ENCODE data around the gene CD79B. TPM values are rescaled to one million over a fixed set of nuclear protein-coding genes. Genes with fewer than 3 reads are reported as not detected.

CD79B gene
- total and polyA plus RNA-seq, 11 donors = 2.2 to 16.2 (median 4.9) TPM

- no peak for DNase-seq
- 87 to 95% (median 91%) methylated on average over 9 of the region's 9 CpGs for WGBS, 4 donors
- Histone ChIP-seq H3K9me3 (no peaks in the 10 kb centered on the region), H3K4me1 (no peaks in the 10 kb centered on the region), H3K4me3 (no peak overlapping the region), H3K27me3 (no peaks in the 10 kb centered on the region), H3K27ac (no peak overlapping the region), H3K36me3 (no peaks in the 10 kb centered on the region)
- no peak for ATAC-seq
- intact Hi-C loops (cut with DNase I) = no loop called here
- TF ChIP-seq CTCF (IDR thresholded peaks at IDR 0.05) (no peak), POLR2A (IDR thresholded peaks at IDR 0.05) (no peak)
Observed at GRCh38 chr17:63939401-63939800, 7.3 kb upstream of the CD79B start.

- ATAC-seq = no peak
Observed at GRCh38 chr17:63937920-63938319, 5.8 kb upstream of the CD79B start.

GRCh38 chr17:63937319-63937718 lies 5.2 kb upstream of the CD79B start:
- Histone ChIP-seq H3K36me3 (no peaks in the 10 kb centered on the region), H3K4me3 (no peak overlapping the region), H3K9me3 (no peaks in the 10 kb centered on the region), H3K4me1 (peaks cover 0 to 4% (median 2%) of the 10 kb centered on the region in 12 donors), H3K27ac (no peak overlapping the region), H3K27me3 (no peaks in the 10 kb centered on the region)
- intact Hi-C loops (cut with DNase I) = no loop called here
- ATAC-seq = no peak
- WGBS, 4 donors = 84 to 94% (median 87%) methylated on average over 6 of the region's 6 CpGs
- no peak for DNase-seq
- no peak for TF ChIP-seq POLR2A (IDR thresholded peaks at IDR 0.05)
- no peak for TF ChIP-seq CTCF (IDR thresholded peaks at IDR 0.05)

More at GRCh38 chr17:63937920-63938319, 5.8 kb upstream of the CD79B start:
- Histone ChIP-seq H3K27me3 (no peaks in the 10 kb centered on the region), H3K4me3 (no peak overlapping the region), H3K36me3 (no peaks in the 10 kb centered on the region), H3K27ac (no peak overlapping the region), H3K4me1 (no peaks in the 10 kb centered on the region), H3K9me3 (no peaks in the 10 kb centered on the region)
- intact Hi-C loops (cut with DNase I) = no loop called here
- TF ChIP-seq POLR2A (IDR thresholded peaks at IDR 0.05) (no peak), CTCF (IDR thresholded peaks at IDR 0.05) (no peak)
- 88 to 91% (median 88%) methylated on average over 4 of the region's 4 CpGs for WGBS, 4 donors
- DNase-seq = no peak

- ATAC-seq = no peak
- Histone ChIP-seq H3K4me1 (peaks cover 0 to 25% (median 14%) of the 10 kb centered on the region in 12 donors), H3K9me3 (no peaks in the 10 kb centered on the region), H3K4me3 (no peak overlapping the region), H3K36me3 (no peaks in the 10 kb centered on the region), H3K27ac (no peak overlapping the region), H3K27me3 (no peaks in the 10 kb centered on the region)
- TF ChIP-seq CTCF (IDR thresholded peaks at IDR 0.05) (no peak), POLR2A (IDR thresholded peaks at IDR 0.05) (no peak)
- 85 to 88% (median 86%) methylated on average over 20 to 21 of the region's 21 CpGs for WGBS, 4 donors
- intact Hi-C loops (cut with DNase I) = loop anchor here in 1 of 10 donors (5.0 kb wide), 1 partner anchor 48 kb away; no protein-coding TSS in a partner anchor
- no peak for DNase-seq
Observed at GRCh38 chr17:63934183-63935112, 2.3 kb upstream of the CD79B start.

Data from heart left ventricle (tissue), 16 donors.